Prostate gland (tissue), 2 donors: ENCODE measurements around the gene PLEKHG2.

Experiments used
- POLR2A ChIP-seq: fragments of 450-650 bp; IDR thresholded peaks from one replicate; pipeline ENCODE4 v1.6.1; 2016; ENCODE audit warnings: antibody characterized with exemption, mild to moderate bottlenecking
- TF ChIP-seq, protein P1 (sequence below), 4 experiments: fragments of 200-600 bp in 2 of 4; fragments of 450-650 bp in 2 of 4; sonication (generic) in 2 of 4; IDR thresholded peaks; 1 replicate in 3 of 4; 2 replicates in 1 of 4; pipeline ENCODE4 v1.5.1; 2016 to 2019; ENCODE audit warnings: antibody characterized with exemption in 4 of 4, mild to moderate bottlenecking in 2 of 4, moderate library complexity in 2 of 4

DNA sequence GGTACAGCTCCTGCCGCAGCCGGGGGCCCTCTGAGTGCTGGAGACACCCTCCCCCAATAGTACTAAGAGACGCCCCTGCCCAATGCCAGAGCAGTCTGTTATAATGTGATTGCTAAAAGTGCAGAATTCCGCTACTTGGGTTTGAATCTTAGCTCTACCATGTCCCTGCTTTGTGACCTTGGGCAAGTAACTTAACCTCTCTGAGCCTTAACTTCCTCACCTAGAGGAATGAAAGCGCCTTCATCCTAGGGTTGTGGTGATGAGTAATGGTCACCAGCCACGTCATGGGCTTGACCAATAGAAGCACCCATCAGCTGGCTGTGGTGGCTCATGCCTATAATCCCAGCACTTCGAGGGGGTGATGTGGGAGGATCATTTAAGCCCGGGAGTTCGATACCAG is 6.5 kb downstream of the PLEKHG2 start:
- TF ChIP-seq, protein P1, sequence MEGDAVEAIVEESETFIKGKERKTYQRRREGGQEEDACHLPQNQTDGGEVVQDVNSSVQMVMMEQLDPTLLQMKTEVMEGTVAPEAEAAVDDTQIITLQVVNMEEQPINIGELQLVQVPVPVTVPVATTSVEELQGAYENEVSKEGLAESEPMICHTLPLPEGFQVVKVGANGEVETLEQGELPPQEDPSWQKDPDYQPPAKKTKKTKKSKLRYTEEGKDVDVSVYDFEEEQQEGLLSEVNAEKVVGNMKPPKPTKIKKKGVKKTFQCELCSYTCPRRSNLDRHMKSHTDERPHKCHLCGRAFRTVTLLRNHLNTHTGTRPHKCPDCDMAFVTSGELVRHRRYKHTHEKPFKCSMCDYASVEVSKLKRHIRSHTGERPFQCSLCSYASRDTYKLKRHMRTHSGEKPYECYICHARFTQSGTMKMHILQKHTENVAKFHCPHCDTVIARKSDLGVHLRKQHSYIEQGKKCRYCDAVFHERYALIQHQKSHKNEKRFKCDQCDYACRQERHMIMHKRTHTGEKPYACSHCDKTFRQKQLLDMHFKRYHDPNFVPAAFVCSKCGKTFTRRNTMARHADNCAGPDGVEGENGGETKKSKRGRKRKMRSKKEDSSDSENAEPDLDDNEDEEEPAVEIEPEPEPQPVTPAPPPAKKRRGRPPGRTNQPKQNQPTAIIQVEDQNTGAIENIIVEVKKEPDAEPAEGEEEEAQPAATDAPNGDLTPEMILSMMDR (IDR thresholded peaks at IDR 0.05), result no peak
- no peak for TF ChIP-seq POLR2A
